Heart right ventricle (tissue), 16 donors: ENCODE data around the gene SYNPO2. TPM values are rescaled to one million over a fixed set of nuclear protein-coding genes. Genes with fewer than 3 reads are reported as not detected.

Source experiments
- ATAC-seq, 8 donors: fragments of 200-7000 bp; cut with Tn5 transposase; one replicate each; pipeline ENCODE4 v1.9.1; 2020; ENCODE audit warnings: mild to moderate bottlenecking in 8 of 8, moderate library complexity in 8 of 8, moderate number of reproducible peaks in 1 of 8
- DNase-seq, 2 donors: peaks; one replicate each; pipeline ENCODE4 v3.0.0-alpha.2; 2020
- H3K27ac ChIP-seq, 10 donors: fragments of 200-600 bp; sonication (generic) in 2 of 10; one replicate each; pipeline versions ENCODE4 v1.5.0 to v1.8.0; 2020 to 2022; ENCODE audit warnings: mild to moderate bottlenecking in 3 of 10
- H3K27me3 ChIP-seq, 7 donors: fragments of 200-600 bp; one replicate each; pipeline ENCODE4 v1.8.0; 2021 to 2022; ENCODE audit warnings: mild to moderate bottlenecking in 2 of 7
- H3K36me3 ChIP-seq, 9 donors: fragments of 200-600 bp; sonication (generic) in 1 of 9; one replicate each; pipeline versions ENCODE4 v1.5.0 to v1.8.0; 2020 to 2022; ENCODE audit warnings: mild to moderate bottlenecking in 2 of 9
- H3K4me1 ChIP-seq, 9 donors: fragments of 200-600 bp; sonication (generic) in 1 of 9; one replicate each; pipeline versions ENCODE4 v1.5.0 to v1.8.0; 2020 to 2022; ENCODE audit warnings: mild to moderate bottlenecking in 4 of 9
- H3K4me3 ChIP-seq, 10 donors: fragments of 200-600 bp; sonication (generic) in 2 of 10; one replicate each; pipeline versions ENCODE4 v1.5.0 to v1.8.0; 2020 to 2022; ENCODE audit warnings: mild to moderate bottlenecking in 7 of 10, moderate library complexity in 2 of 10
- H3K9me3 ChIP-seq, 11 donors: fragments of 200-600 bp in 10 of 11; sonication (generic) in 2 of 11; one replicate each; pipeline versions ENCODE4 v1.5.0 to v1.8.0; 2013 to 2022; ENCODE audit warnings: mild to moderate bottlenecking in 2 of 11, control low read depth in 1 of 11, moderate library complexity in 1 of 11
- CTCF ChIP-seq, 9 donors: fragments of 200-600 bp; sonication (generic) in 2 of 9; IDR thresholded peaks; one replicate each; pipeline versions ENCODE4 v1.5.0 to v1.8.0; 2021 to 2022; ENCODE audit warnings: antibody characterized with exemption in 9 of 9, mild to moderate bottlenecking in 5 of 9, moderate library complexity in 1 of 9
- WGBS, 2 donors: extraction: QIAGEN DNeasy Blood & Tissue Kit; methylation state at CpG; one replicate each; pipeline ENCODE4 v1.1.7; 2013; ENCODE audit warnings: inconsistent platforms in 1 of 2; 5-methylcytosine and 5-hydroxymethylcytosine counted together
- intact Hi-C, 10 donors: fragments of 100-400 bp; cut with DNase I; formaldehyde crosslinking; loops; one replicate each; pipeline versions ENCODE4 v1.11.1 to v1.14.2; 2022
- polyA plus RNA-seq, 2 donors: library from polyadenylated mRNA; stranded (reverse); fragments of 200-250 nt; gene quantifications; one replicate each; pipeline ENCODE4 v1.2.3, GENCODE V29; 2013
- total RNA-seq, 10 donors: library from RNA; stranded (reverse); fragmentation: NEBNext Ultra II Directional in 3 of 10; extraction: Animal tissue kit (Norgen Biotek cat#: 25700) in 3 of 10; gene quantifications; one replicate each; pipeline versions ENCODE4 v1.2.1 to v1.2.4, GENCODE V29; 2021 to 2023
- donor health status: Arrhythmogenic right ventricular cardiomyopathy.
- donor health status: ischemic (EF 13 %, LVEDD 7.1; RV severe dilation, severe dysfunction).
- donor health status: healthy with polysubstance abuse.
- donor health status: DM: no; HTN: yes; CAD: no.
- donor health status: DM: no; HTN: no; CAD: no.
- donor health status: ischemic (EF 25% LVEDD 6.9; RV normal size, moderate dysfunction).
- donor health status: ischemic (EF 25% LVEDD 5.7; RV mildly dilated, moderate dysfunction).
- donor health status: healthy.
- donor health status: DM: yes; HTN: yes; CAD: no.
- donor health status: Ischemic cardiomyopathy.
- donor health status: ischemic (EF 35%, LVEDD 5.7; RV mildly dilated, moderate dysfunction).
- donor health status: nonischemic (EF 11% LVEDD 7.7; RV severe dilation, severe dysfunction).
- donor health status: DM: yes; HTN: yes; CAD: no.
- donor health status: PGD.
- donor health status: ischemic (EF 29% LVEDD 5.4; RV normal size, mild dysfunction).
- donor health status: nonischemic (EF 23%, LVEDD 6.1; RV moderate dilation, normal function).

Gene SYNPO2
- total and polyA plus RNA-seq, 12 donors, result 27.5 to 405 (median 244) TPM

GRCh38 chr4:119087656-119088055, 199.0 kb downstream of the SYNPO2 start:
- no peak for TF ChIP-seq CTCF (IDR thresholded peaks at IDR 0.05)
- WGBS, 2 donors, result 88 to 89% methylated on average over 5 of the region's 5 CpGs

GRCh38 chr4:119093042-119093827, 204.6 kb downstream of the SYNPO2 start:
- Histone ChIP-seq H3K27me3 (no peaks in the 10 kb centered on the region), H3K27ac (peak overlapping the region in 1 of 10 donors; percentile 32), H3K36me3 (no peaks in the 10 kb centered on the region), H3K4me3 (no peak overlapping the region), H3K4me1 (peaks cover 0 to 18% (median 5%) of the 10 kb centered on the region in 9 donors), H3K9me3 (no peaks in the 10 kb centered on the region)
- 60 to 82% methylated on average over 5 of the region's 5 CpGs for WGBS, 2 donors
- intact Hi-C loops, result loop anchor here in 1 of 10 donors (10.0 kb wide), 1 partner anchor 192 kb away; no protein-coding TSS in a partner anchor
- ATAC-seq (peak in 6 of 8 donors; percentile 22 to 79 (median 68)), DNase-seq (no peak)
- no peak for TF ChIP-seq CTCF (IDR thresholded peaks at IDR 0.05)

More at GRCh38 chr4:119087656-119088055, 199.0 kb downstream of the SYNPO2 start:
- H3K9me3 ChIP-seq, result peaks cover 0 to 7% (median 0%) of the 10 kb centered on the region in 11 donors
- peak overlapping the region in 2 of 10 donors; percentile 4 to 18 for H3K27ac ChIP-seq
- ATAC-seq (peak in 1 of 8 donors; percentile 13), DNase-seq (no peak)
- peaks cover 0 to 14% (median 1%) of the 10 kb centered on the region in 9 donors for H3K4me1 ChIP-seq
- intact Hi-C loops, result loop anchor here in 1 of 10 donors (10.0 kb wide), 1 partner anchor 197 kb away; no protein-coding TSS in a partner anchor
- H3K4me3 ChIP-seq, result no peak overlapping the region
- H3K36me3 ChIP-seq, result no peaks in the 10 kb centered on the region
- no peaks in the 10 kb centered on the region for H3K27me3 ChIP-seq

GRCh38 chr4:119097282-119097900, 208.7 kb downstream of the SYNPO2 start:
- Histone ChIP-seq H3K27me3 (no peaks in the 10 kb centered on the region), H3K36me3 (no peaks in the 10 kb centered on the region), H3K9me3 (no peaks in the 10 kb centered on the region), H3K4me1 (peaks cover 0 to 43% (median 22%) of the 10 kb centered on the region in 9 donors), H3K4me3 (no peak overlapping the region), H3K27ac (peak overlapping the region in 1 of 10 donors; percentile 55)
- ATAC-seq, result no peak
- intact Hi-C loops, result loop anchor here in 1 of 10 donors (10.0 kb wide), 1 partner anchor 187 kb away; no protein-coding TSS in a partner anchor
- WGBS, 2 donors, result 95 to 97% methylated on average over 2 of the region's 2 CpGs
- no peak for DNase-seq
- no peak for TF ChIP-seq CTCF (IDR thresholded peaks at IDR 0.05)

- H3K4me3 ChIP-seq, result no peak overlapping the region
- H3K36me3 ChIP-seq, result no peaks in the 10 kb centered on the region
- H3K9me3 ChIP-seq, result no peaks in the 10 kb centered on the region
- H3K27ac ChIP-seq, result peak overlapping the region in 3 of 10 donors; percentile 0 to 55 (median 52)
- DNase-seq, result no peak
- ATAC-seq, result peak in 2 of 8 donors; percentile 49 to 53
- peaks cover 0 to 48% (median 22%) of the 10 kb centered on the region in 9 donors for H3K4me1 ChIP-seq
- 92 to 96% methylated on average over 1 of the region's 1 CpG for WGBS, 2 donors
- no peaks in the 10 kb centered on the region for H3K27me3 ChIP-seq
- intact Hi-C loops, result loop anchor here in 1 of 10 donors (10.0 kb wide), 1 partner anchor 186 kb away; no protein-coding TSS in a partner anchor
- no peak for TF ChIP-seq CTCF (IDR thresholded peaks at IDR 0.05)
Measured at GRCh38 chr4:119098306-119098705, 209.7 kb downstream of the SYNPO2 start.
